GM12892 (cell line): ENCODE results near the gene NDST1.

Experiments
- POLR2A ChIP-seq: IDR thresholded peaks from 2 replicates; pipeline ENCODE4 v1.6.1; 2011; ENCODE audit warnings: low read depth, low read length, control low read depth
- POLR2AphosphoS5 ChIP-seq: IDR thresholded peaks from 2 replicates; pipeline ENCODE4 v1.6.1; 2011; ENCODE audit warnings: low read depth, low read length, control low read depth
- TAF1 ChIP-seq: IDR thresholded peaks from 2 replicates; pipeline ENCODE4 v1.6.1; 2011; ENCODE audit warnings: low read depth, mild to moderate bottlenecking, control low read depth, low read length, borderline replicate concordance

DNA sequence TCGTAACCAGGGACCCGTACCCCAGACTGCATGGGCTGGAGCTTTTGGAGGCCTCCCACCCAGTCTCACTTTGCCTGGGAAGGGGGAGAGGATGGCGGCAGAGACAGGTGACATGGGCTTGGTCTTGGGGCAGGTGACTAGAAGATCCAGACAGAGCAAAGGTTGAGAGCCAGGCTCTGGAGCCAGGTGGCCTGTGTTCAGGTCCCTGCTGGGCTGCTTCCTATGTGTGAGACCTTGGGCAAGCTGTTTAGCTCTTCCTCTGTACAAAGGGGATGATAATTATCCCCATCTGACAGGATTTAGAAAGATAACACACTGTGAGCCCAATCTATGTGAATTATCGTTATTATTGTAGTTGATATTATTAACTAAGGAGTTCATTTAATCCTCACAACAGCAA is 16.1 kb upstream of the NDST1 start:
- TF ChIP-seq POLR2A (no peak), POLR2AphosphoS5 (no peak), TAF1 (no peak)
